ENCODE results near the gene SLC7A6. TPM values are rescaled to one million over a fixed set of nuclear protein-coding genes. Genes with fewer than 3 reads are reported as not detected.

Gene SLC7A6
- total RNA-seq, 2 donors from 2014 or later = 43.6 to 47.2 TPM

DNA sequence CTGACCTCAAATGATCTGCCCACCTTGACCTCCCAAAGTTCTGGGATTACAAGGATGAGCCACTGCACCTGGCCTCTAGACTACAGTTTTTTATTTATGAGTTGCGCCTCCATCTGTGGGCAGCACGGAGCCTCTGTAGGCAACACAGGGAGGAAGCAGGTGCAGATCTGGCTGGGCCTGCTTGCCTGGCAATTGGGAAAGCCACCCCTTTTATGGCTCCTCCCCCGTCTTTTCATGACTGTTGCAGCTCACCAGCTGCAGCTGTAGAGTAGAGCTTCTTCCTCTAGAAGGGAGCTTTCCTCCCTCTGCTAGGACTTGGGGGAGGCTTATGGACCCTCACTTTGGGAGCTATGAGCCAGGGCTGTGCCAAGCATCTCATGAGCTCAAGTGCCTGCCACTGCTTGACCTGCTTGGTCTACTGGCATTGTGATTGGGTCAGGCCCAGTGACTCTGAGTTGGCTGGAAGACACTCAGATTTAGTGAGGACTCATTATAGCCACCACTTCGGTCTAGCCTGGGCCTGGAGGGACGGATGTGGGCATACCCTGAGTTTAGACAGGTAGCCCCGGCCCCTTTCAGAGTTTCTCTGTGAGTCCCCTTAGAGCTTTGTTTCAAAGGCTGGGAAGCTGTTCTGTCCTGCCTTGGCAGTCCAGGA is 6.9 kb upstream of the SLC7A6 start:
- no peaks in the 10 kb centered on the region for H3K9me3 Mint-ChIP-seq
- peaks cover 6% of the 10 kb centered on the region for H3K36me3 Mint-ChIP-seq (ENCODE audit: low read depth)
- H3K27ac Mint-ChIP-seq = no peak overlapping the region
- no peak overlapping the region for H3K4me3 Mint-ChIP-seq
- H3K27ac ChIP-seq (ENCODE audit: low read depth, low read length) = peak overlapping the region; percentile 18
- H3K4me3 ChIP-seq (ENCODE audit: low read length) = no peak overlapping the region
- no peaks in the 10 kb centered on the region for H3K27me3 Mint-ChIP-seq (ENCODE audit: insufficient read depth)
- H3K9ac ChIP-seq (ENCODE audit: extremely low read depth, low read length, poor library complexity, severe bottlenecking) = no peak overlapping the region
- H3K27me3 ChIP-seq (ENCODE audit: control insufficient read depth, insufficient read depth, low read length, poor library complexity, severe bottlenecking) = no peaks in the 10 kb centered on the region
- no peaks in the 10 kb centered on the region for H3K36me3 ChIP-seq (ENCODE audit: control insufficient read depth, insufficient read depth, low read length)
- no peaks in the 10 kb centered on the region for H3K4me1 Mint-ChIP-seq
- no peaks in the 10 kb centered on the region for H3K9me3 ChIP-seq (ENCODE audit: control insufficient read depth, low read length)
- TF ChIP-seq, protein P1, sequence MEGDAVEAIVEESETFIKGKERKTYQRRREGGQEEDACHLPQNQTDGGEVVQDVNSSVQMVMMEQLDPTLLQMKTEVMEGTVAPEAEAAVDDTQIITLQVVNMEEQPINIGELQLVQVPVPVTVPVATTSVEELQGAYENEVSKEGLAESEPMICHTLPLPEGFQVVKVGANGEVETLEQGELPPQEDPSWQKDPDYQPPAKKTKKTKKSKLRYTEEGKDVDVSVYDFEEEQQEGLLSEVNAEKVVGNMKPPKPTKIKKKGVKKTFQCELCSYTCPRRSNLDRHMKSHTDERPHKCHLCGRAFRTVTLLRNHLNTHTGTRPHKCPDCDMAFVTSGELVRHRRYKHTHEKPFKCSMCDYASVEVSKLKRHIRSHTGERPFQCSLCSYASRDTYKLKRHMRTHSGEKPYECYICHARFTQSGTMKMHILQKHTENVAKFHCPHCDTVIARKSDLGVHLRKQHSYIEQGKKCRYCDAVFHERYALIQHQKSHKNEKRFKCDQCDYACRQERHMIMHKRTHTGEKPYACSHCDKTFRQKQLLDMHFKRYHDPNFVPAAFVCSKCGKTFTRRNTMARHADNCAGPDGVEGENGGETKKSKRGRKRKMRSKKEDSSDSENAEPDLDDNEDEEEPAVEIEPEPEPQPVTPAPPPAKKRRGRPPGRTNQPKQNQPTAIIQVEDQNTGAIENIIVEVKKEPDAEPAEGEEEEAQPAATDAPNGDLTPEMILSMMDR (conservative IDR thresholded peaks at IDR 0.05) = no peak
- DNase-seq = no peak
- no peaks in the 10 kb centered on the region for H3K4me1 ChIP-seq (ENCODE audit: control insufficient read depth, insufficient read depth, low read length)
- WGBS, 2 experiments (ENCODE audit: insufficient coverage in 1 of 2, insufficient read length in 1 of 2) = 87 to 93% methylated on average over 6 of the region's 6 CpGs

DNA sequence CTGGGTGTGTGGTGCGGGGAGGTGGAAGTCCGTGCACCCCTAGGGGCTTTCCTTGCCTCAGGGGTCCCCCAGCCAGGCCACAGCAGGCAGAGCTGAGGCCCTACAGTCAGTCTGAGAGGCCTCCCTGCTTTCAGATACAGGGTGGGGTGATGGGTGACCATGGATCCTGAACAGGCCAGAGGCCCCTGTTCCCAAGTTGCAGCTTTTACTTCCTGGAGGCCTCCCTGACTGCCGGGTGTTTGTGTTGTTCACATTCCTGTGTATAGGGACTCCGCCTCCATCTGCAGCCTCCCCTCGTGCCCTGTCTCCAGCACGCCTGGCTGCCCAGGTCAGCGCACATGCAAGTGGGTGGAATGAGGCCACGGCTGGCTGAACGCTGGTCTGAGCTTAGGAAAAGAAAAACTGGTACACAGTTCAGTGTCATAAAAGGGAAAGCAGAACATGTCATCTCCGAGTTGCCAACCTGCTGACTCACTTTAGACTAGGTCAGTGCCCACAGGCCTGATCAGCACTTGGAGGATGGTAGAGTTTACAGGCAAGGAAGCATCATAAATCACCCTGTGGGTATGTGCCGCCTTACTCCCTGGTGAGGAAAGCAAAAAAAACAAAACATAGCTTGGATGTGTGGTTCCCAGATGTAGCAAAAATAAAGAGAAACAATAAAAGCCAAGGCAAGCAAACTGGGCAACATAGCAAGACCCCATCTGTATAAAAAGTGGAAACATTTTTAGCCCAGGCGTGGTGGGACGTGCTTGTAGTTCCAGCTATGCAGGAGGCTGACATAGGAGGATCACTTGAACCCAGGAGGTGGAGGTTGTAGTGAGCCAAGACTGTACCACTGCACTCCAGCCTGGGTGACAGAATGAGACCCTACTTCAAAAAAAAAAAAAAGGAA is 6.2 kb upstream of the SLC7A6 start:
- 89 to 90% methylated on average over 10 to 13 of the region's 13 CpGs for WGBS, 2 experiments (ENCODE audit: insufficient coverage in 1 of 2, insufficient read length in 1 of 2)
- H3K27me3 Mint-ChIP-seq (ENCODE audit: insufficient read depth) = peaks cover 2% of the 10 kb centered on the region
- H3K4me1 Mint-ChIP-seq = no peaks in the 10 kb centered on the region
- H3K27ac Mint-ChIP-seq = no peak overlapping the region
- Histone ChIP-seq H3K9ac (ENCODE audit: extremely low read depth, low read length, poor library complexity, severe bottlenecking) (no peak overlapping the region), H3K27me3 (ENCODE audit: control insufficient read depth, insufficient read depth, low read length, poor library complexity, severe bottlenecking) (no peaks in the 10 kb centered on the region), H3K4me1 (ENCODE audit: control insufficient read depth, insufficient read depth, low read length) (no peaks in the 10 kb centered on the region), H3K4me3 (ENCODE audit: low read length) (no peak overlapping the region), H3K27ac (ENCODE audit: low read depth, low read length) (peak overlapping the region; percentile 18), H3K9me3 (ENCODE audit: control insufficient read depth, low read length) (no peaks in the 10 kb centered on the region), H3K36me3 (ENCODE audit: control insufficient read depth, insufficient read depth, low read length) (no peaks in the 10 kb centered on the region)
- no peaks in the 10 kb centered on the region for H3K9me3 Mint-ChIP-seq
- no peak for DNase-seq
- H3K4me3 Mint-ChIP-seq = no peak overlapping the region
- TF ChIP-seq, protein P1 (conservative IDR thresholded peaks at IDR 0.05) = no peak
- peaks cover 6% of the 10 kb centered on the region for H3K36me3 Mint-ChIP-seq (ENCODE audit: low read depth)

DNA sequence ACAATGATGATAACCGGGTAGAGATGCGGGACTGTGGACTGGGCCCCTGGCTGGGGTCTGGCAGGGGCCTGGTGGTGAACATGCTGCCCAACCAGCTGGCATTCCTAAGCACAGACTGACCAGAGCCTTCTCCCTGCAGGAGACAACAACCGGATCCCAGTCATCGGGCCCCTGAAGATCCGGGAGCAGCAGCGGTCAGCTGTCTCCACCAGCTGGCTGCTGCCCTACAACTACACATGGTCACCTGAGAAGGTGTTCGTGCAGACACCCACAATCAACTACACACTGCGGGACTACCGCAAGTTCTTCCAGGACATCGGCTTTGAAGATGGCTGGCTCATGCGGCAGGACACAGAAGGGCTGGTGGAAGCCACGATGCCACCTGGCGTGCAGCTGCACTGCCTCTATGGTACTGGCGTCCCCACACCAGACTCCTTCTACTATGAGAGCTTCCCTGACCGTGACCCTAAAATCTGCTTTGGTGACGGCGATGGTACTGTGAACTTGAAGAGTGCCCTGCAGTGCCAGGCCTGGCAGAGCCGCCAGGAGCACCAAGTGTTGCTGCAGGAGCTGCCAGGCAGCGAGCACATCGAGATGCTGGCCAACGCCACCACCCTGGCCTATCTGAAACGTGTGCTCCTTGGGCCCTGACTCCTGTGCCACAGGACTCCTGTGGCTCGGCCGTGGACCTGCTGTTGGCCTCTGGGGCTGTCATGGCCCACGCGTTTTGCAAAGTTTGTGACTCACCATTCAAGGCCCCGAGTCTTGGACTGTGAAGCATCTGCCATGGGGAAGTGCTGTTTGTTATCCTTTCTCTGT is 5.1 kb upstream of the SLC7A6 start:
- Histone ChIP-seq H3K27me3 (ENCODE audit: control insufficient read depth, insufficient read depth, low read length, poor library complexity, severe bottlenecking) (no peaks in the 10 kb centered on the region), H3K9ac (ENCODE audit: extremely low read depth, low read length, poor library complexity, severe bottlenecking) (no peak overlapping the region), H3K27ac (ENCODE audit: low read depth, low read length) (no peak overlapping the region), H3K9me3 (ENCODE audit: control insufficient read depth, low read length) (no peaks in the 10 kb centered on the region), H3K4me3 (ENCODE audit: low read length) (no peak overlapping the region), H3K36me3 (ENCODE audit: control insufficient read depth, insufficient read depth, low read length) (no peaks in the 10 kb centered on the region), H3K4me1 (ENCODE audit: control insufficient read depth, insufficient read depth, low read length) (no peaks in the 10 kb centered on the region)
- no peaks in the 10 kb centered on the region for H3K9me3 Mint-ChIP-seq
- no peak overlapping the region for H3K4me3 Mint-ChIP-seq
- no peak for DNase-seq
- no peaks in the 10 kb centered on the region for H3K4me1 Mint-ChIP-seq
- 91 to 93% methylated on average over 24 to 27 of the region's 27 CpGs for WGBS, 2 experiments (ENCODE audit: insufficient coverage in 1 of 2, insufficient read length in 1 of 2)
- H3K27ac Mint-ChIP-seq = no peak overlapping the region
- H3K36me3 Mint-ChIP-seq (ENCODE audit: low read depth) = peaks cover 4% of the 10 kb centered on the region
- H3K27me3 Mint-ChIP-seq (ENCODE audit: insufficient read depth) = peaks cover 2% of the 10 kb centered on the region
- TF ChIP-seq, protein P1 (conservative IDR thresholded peaks at IDR 0.05) = no peak
